HG03460 (cell line): Measurements from ENCODE around the gene CHST15.
A peak's percentile ranks its signal among the peaks of the same experiment; 100 is the strongest.

Experiments
- ATAC-seq: cut with Tn5 transposase; IDR thresholded peaks from one replicate; pipeline ENCODE4 v1.9.1; 2021; ENCODE audit not compliant: unreplicated experiment

CHST15 gene

DNA sequence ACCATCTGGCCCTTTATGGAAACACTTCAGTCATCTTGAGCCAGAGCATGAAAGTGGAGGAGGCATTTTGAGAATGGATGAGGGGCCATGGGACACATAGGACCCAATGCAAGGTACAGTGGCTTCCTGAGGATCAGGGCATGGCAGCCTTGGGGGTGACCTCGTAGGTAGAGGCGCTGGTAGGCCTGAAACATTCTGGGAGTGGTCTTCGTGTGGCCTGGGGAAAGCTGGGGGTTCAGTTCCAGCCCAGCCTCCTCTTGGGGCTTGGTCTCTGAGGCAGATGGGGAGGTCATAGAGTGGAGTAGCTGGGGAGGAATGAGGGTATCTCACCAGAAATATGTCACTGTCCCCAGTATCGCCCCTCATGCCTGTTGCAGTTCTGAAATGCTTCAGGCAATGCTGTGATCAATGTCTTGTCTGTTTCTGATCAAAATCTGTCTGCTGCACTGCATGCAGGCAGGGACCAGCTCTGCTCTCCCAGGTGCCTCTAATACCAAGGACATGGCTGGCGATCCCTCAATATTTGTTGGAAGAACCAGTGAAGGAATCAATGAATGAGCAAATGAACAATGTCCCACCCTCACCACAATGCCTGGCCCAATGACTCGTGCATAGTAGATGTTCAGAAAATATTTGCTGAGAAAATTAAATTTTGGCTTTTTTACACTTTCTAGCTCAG lies 90.9 kb downstream of the CHST15 start:
- ATAC-seq: no peak

DNA sequence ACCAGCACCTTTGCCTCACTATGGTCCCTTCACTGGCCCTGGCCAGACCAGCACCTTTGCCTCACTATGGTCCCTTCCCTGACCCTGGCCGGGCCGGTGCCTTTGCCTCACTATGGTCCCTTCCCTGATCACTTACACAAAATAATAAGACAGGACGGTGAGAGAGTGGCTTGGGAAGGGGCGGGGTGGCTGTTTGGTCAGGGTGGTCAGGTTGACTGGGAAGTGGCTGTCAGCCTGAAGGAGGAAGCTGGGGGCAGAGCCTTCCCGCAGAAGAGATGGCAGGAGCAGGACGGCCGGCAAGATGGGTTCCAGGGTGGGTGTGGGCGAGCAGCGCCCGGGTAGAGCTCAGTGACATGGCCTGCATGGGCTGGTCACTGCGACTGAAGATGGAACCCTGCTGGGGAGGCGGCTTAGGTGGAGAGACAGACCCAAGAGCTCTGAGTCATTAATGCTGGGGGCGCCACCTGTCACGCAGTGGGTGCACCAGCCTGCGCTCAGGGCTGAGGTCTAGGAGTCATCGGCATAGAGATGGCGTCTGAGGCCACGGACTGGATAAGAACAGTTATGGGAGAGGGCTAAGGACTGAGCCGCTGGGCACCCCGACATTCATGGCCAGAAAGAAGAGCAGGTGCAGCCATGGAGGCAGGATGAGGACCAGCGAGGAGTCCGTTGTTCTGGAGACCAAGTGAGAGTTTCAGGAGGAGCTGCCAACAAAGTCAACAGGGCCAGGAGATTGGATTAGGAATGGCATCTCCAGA lies 91.8 kb downstream of the CHST15 start:
- ATAC-seq: no peak

DNA sequence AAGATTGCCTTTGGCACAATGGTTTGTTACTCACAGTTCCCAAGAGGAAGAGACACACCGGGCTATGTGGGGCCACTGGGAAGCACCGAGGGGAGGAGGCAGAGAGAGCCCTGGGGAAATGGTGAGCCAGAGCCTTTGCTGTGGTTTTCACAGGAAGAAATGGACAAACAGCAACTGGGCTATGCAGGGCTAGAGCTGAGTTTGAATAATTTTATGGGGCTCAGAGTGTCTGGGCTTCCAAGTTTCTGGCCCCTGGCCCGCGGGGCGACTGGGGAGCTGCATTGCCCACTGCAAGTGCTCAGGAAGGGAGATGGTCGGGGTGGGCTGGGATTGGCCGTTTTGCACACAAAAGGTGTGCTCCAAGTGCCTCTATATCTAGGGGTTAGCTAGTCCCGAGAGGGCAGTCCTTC lies 92.6 kb downstream of the CHST15 start:
- no peak for ATAC-seq

DNA sequence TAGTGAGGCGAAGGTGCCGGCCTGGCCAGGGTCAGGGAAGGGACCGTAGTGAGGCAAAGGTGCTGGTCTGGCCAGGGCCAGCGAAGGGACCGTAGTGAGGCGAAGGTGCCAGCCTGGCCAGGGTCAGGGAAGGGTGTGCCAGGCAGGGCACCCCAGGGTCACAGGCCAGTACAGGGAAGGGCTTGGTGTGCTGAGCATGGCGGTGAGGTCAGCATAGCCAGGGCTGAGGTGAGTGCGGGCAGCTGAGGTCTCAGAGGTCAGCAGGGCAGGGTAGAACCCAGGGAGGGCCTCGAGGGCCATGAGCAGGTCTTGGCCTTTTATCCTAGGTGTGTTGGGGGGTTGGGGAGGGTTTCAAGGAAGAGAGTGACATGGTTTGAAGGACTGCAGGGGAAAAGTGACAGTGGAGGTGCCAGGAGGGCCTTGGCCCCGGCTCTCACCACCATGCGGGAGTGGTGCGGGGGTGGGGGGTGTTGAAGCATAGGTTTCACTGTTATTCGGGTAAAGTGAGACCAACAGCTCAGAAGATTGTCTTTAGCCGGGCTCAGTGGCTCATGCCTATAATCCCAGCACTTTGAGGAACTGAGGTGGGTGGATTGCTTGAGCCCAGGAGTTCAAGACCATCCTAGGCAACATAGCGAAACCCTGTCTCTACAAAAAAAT lies 93.3 kb downstream of the CHST15 start:
- no peak for ATAC-seq

DNA sequence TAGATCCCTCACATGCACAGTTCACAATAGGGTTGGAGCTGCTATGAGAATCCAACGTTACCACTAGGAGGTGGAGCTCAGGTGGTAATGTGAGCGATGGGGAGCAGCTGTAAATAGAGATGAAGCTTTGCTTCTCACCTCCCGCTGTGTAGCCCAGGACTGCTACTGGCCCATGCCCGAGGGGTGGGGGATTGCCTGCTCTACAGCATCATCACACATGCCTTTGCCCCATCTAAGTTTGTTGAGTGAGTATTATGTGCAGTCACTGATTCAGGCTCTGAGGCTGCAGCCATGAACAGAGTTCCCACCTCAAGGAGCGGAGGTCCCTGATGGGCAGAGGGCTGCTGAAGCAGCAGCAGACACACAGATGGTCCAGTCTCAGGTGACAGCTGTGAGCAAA lies 94.1 kb downstream of the CHST15 start:
- ATAC-seq: no peak

DNA sequence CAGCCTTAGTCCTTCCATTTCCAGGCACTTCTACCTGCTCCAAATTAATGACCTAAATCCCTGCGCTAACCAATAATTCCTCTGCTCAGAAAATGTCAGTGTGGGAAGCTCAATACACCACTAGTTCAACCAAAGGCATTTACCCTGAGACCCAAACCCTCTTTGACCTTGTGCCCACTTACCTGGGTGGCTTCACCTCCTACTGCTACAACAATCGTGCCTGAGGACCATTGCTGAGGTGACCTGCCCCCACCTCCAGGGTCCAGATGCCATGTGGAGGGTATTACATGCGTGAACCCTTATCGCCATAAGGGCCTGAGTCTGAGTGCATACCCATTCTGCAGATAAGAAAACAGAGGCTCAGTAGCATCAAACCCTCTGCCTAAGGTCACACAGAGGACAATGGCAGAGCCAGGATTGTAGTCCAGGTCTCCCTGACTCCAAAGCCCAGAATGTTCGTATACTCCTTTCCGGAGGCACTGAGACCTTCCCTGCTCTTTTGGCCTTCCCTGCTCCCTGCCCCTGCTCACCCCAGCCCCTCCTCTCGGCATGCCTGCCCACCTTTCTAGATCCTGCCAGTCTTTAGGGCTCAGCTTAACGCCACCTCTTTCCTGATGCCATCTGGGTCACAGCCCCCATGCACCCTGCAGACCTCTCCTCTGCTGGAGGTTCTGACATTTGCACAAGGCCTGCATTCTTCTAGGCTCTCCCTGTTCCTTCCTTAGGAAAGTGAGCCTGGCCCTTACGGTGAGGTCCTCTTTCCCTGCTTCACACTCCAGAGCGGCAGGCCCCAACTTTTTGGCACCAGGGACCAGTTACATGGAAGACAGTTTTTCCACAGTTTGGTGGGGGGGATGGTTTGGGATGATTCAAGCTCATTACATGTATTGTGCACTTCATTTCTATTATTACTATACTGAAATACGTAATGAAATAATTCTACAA lies 94.9 kb downstream of the CHST15 start:
- no peak for ATAC-seq

DNA sequence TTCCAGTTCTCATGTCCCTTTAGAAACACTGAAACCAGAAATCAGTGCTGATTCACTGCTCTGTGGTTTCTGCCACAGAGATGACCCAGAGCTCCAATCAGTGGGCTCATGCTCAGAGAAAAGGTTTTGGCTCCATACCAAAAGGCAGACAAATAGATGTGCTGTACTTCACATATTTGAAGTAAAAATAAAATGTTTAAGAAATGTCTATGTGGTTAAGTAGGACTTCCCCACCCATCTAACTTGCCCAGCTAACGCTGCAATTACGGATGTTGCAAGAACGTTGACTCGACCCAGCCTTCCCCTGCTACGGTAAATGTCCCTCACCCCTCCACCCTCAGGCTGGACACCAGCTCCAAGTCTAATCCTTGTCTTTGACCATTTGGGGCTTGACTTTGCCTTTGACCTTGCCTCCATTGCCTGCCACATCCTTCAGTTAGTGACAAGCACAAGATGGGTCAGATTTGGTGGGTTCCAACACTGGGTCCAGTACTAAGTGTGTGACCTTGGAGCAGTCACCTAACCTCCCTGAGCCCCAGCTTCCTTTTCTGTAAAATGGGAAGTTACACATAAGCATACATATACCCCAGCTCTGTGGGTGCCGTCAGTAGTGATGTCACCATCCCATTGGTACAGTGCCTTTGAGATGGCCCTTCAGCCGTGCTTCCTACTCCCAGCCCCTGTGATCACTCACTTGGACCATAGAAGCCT lies 95.8 kb downstream of the CHST15 start:
- no peak for ATAC-seq

DNA sequence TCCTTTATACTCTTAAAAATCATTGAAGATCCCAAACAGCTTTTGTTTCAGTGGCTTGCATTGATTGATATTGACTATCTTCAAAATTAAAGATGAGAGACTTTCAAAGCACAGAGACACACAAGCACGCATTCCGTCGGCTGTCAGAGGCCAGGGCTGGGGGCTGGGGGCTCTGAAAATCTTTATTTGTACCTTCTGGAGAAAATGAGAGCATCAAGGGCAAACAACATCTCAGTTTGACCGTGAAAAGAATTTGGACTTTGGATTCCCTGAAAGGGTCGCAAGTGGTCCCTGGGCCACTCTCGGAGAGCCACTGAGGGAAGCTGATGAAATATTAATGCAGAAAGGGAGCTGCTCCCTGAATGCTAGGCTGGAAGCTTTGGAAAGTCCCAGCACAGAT lies 96.4 kb downstream of the CHST15 start:
- ATAC-seq: no peak

DNA sequence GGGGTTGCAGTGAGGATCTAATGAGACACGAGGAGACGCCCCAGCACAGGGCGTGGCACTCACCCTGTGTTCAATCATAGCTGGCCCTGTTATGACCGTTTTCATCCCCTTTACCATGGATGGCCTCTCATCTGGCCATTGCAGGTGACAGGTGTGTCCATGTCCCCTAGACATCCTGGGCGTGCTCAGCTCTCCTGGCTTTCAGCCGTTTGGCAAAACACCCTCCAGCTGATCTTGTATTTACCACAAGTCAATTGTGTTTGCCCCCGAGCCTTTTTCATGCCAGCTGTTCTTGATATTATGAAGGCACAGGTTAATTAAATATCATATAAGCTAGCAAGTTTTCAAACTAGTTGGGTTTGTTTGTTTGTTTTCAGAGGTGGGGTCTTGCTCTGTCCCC lies 97.1 kb downstream of the CHST15 start:
- no peak for ATAC-seq

DNA sequence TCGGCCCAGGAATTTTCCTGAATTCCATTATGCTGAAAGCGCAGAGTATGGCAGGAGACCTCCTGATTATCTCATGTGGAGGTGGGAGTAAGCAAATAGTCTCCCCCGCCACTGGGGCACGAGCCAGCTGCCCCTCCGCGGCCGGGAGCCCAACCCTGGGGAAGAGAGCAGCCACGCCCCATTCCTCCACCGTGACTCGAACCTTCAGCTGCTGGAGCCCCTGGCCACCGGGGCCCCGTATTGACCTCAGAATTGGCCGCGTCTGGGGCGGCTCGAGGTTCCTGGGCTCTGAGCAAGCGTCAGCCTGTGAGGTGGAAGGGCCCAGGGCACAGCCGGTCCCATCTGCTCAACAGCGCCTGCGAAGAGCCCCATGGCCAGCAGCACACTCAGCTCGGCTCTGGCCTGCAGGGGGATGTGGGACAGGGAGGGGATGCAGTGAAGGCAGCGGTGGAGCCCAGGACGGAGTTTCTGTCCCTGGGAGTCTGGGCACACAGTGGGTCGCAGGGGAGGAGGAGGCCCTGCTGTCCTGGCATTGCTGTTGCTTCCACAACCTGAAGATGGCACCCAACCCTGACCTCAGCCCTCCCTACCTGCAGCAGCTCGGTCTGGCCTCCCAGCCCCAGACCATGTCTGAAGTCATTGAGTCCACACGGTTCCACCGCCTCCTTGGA lies 97.8 kb downstream of the CHST15 start:
- no peak for ATAC-seq

GRCh38 chr10:123995082-123995460 lies 98.3 kb downstream of the CHST15 start:
- no peak for ATAC-seq

DNA sequence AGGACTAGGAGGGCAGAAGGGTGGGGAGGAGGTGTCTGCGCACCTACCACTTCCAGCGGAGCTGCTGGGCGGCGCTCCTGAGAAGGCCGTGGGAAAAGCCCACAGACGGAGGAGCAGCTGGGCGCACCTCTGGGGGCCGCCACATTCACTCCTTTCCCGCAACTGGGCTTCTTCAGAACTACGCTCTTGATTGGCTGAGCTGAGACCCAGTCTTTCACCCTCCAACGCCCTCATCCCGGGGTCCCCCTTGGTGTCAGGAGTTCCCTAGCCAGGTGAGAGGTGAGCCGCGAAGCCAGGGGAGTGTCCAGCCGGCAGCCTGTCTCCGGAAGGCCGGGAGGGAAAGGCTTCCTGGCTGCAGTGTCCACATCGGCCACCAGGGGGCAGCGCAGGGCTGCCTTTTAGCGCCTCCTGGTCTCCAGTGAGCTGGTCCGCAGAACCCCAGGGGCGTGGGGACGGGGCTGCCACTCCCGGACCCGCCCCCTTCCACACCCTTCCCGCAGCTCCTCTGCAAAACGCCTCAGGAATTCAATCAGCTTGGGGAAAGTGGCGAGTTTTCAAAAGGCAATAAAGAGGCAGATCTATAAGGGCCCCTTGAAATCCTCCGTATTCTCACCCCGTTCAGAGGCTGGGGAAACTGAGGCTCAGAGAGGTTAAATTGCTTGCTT lies 98.8 kb downstream of the CHST15 start:
- peak; percentile 56 for ATAC-seq

DNA sequence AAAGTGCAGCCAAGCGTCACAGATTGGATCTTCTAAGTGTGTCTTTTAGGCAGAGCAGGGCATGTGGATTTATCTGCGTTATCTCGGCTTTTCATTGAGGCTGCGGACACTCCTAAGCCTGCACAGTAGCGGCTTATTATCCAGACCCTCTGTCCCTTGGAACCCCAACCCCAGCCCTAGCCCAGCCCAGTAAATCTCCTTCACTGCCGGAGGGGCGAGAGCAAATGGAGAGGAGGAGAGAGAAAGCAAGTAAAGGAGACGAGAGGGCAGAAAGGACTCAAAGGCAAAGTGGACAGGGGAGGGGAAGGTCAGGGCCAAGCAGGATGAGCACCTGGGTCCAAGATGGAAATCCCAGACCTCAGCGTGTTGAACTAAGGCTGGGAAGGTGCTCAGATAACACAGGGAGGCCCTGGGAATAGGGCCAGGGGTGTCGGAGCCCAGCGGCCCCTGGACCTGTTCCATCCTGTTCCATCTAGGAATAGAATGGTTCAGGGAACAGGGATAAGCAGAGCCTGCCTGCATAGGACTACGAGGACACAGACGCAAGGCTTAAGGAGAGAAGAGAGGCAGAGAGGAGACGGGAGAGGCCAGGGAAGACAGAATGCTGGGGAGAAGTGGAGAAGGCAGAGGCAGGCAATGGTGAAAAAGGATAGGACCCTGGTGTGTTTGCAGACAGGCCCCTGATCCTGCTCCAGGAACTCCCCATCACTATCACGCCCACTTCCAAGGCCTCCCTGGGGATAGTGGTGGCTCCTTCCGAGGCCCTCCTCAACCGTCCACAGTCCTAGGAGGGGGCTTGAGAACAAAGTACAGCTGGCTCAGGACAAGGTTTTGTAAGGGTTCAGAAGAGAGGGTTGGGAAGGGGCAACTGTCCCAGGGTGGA lies 99.6 kb downstream of the CHST15 start:
- ATAC-seq: no peak

DNA sequence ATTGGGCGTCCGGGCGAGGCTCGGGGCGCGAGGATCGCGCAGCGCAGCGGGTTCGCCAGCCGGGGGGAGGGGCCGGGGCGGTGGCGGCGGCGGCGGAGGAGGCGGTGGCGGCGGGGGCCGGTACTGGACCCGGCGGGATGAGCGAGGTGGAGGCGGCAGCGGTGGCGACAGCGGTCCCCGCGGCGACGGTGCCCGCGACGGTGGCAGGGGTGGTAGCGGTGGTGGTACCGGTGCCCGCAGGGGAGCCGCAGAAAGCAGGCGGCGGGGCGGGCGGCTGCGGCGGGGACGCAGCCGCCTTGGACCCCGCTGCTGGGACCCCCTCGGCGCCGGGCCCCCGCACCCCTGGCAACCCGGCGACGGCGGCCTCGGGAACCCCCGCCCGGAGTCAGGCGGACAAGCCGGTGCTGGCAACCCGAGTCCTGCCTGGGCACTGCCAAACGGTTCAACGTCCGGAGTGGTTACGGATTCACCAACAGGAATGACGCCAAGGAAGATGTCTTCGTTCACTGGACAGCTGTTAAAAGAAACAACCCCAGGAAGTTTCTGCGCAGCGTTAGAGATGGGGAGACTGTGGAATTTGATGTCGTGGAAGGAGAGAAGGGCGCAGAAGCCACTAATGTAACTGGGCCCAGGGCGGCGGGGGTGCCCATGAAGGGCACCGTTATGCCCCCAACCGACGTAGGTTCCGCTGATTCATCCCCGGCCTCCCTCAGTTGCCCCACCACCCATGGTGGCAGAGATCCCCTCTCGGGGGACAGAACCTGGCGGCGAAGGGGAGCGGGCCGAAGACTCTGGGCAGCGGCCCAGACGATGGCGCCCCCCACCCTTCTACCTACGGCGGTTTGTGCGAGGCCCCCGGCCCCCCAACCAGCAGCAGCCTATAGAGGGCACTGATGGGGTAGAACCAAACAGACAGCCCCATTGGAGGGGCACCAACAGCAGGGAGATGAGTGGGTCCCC lies 101.5 kb downstream of the CHST15 start:
- ATAC-seq: no peak

DNA sequence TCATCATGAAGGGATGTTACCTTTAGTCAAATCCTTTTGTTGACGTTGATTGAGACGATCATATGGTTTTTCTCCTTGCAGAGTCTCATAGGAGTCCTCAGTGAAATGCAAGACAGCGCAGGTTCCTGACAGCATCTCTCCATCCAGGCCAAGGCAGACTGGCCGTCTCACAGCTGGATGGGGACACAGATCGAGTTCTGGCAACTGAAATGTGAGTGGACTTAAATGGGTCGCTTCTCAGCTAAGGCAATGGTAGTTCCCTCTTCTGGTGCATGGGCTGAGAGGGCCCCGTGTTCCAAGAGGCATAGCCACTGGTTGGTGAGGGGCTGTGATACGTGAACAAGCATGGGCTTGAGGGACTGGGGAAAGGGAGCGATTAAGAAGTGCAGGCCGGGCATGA lies 102.5 kb downstream of the CHST15 start:
- no peak for ATAC-seq

DNA sequence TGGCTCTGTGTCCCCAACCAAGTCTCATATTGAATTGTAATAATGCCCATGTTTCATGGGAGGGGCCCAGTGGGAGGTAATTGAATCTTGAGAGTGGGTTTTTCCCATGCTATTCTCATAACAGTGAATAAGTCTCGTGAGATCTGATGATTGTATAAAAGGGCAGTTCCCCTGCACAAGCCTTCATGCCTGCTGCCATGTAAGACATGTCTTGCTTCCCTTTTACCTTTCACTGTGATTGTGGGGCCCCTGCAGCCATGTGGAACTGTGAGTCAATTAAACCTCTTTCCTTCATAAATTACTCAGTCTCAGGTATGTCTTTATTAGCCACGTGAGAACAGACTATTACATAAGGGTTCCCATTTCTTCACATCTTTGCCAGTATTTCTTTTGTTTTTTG lies 104.7 kb downstream of the CHST15 start:
- ATAC-seq: no peak

GRCh38 chr10:123986736-123987135 lies 106.7 kb downstream of the CHST15 start:
- no peak for ATAC-seq
